ENCODE data around the gene NCAPD2.

DNA sequence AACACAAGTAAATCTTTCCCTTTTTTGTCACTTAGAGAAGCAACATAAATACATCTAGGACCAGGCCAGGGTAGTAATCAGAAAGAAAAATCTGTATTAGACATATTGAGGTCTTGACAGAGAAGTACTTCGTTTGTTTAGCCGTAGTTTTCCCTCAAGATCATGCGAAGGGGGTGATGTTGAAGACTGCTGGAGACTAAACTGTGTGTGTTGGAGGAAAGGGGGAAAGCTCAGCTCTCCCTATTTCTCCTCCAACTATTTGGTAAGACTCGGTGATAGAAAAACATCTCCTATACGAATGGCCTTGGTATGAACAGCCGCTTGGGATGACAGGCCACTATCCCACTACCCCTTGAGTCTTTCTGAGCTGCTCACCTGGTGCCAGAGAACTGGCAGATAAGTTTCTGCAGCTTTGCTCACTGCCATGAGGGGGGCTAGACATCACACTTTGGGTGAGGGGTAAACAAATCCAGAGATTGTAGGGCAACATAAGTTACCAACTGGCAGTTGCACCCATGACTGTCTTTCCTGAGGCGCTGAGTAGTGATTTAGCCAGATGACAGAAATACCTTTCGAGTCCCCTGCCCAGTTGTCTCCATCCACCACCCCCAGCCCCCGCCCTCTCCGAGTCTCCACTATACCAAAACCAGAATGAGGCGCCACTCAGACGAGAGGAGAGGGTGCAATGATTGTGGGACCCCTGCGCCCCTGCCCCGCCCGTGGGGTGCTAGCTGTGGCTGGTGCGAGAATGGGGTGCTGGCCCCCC lies 24.1 kb upstream of the NCAPD2 start:
- TF ChIP-seq, protein P1, sequence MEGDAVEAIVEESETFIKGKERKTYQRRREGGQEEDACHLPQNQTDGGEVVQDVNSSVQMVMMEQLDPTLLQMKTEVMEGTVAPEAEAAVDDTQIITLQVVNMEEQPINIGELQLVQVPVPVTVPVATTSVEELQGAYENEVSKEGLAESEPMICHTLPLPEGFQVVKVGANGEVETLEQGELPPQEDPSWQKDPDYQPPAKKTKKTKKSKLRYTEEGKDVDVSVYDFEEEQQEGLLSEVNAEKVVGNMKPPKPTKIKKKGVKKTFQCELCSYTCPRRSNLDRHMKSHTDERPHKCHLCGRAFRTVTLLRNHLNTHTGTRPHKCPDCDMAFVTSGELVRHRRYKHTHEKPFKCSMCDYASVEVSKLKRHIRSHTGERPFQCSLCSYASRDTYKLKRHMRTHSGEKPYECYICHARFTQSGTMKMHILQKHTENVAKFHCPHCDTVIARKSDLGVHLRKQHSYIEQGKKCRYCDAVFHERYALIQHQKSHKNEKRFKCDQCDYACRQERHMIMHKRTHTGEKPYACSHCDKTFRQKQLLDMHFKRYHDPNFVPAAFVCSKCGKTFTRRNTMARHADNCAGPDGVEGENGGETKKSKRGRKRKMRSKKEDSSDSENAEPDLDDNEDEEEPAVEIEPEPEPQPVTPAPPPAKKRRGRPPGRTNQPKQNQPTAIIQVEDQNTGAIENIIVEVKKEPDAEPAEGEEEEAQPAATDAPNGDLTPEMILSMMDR (IDR thresholded peaks at IDR 0.05) = no peak
- TF ChIP-seq EZH2 (IDR thresholded peaks at IDR 0.05) = no peak

Measured in neural progenitor cell (in vitro differentiated cells).